ENCODE data around the gene FGFR4. TPM values are rescaled to one million over a fixed set of nuclear protein-coding genes. Genes with fewer than 3 reads are reported as not detected.

The FGFR4 gene
- total and polyA plus RNA-seq, 2 of the 8 experiments (the other 6 are each of a cell fraction or from before 2014, with no cell fraction given) = 61.4 to 88.4 TPM

DNA sequence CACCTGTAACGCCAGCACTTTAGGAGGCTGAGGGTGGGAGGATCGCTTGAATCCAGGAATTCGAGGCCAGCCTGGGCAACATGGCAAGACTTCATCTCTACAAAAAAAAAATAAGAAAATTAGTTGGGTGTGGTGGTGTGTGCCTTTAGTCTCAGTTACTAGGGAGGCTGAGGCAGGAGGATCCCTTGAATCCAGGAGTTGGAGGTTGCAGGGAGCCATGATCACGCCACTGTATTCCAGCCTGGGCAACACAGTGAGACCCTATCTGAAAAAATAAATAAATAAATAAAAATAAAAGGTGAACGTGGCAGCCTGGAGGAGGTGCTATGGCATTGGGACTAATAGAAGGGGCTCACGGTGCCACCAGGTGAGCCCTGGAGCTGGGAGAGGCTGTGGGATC is 7.1 kb downstream of the FGFR4 start:
- no peak overlapping the region for H2BK12ac ChIP-seq (ENCODE audit: low read depth, low read length)
- 92% methylated on average over 6 of the region's 6 CpGs; no CpG with 5 or more reads in 1 of the 2 experiments for WGBS, 2 experiments (ENCODE audit: extremely low coverage in 1 of 2, insufficient coverage in 1 of 2, insufficient read length in 1 of 2, insufficient replicate concordance in 2 of 2, low coverage in 1 of 2, low lambda C conversion rate in 2 of 2, missing lambda C conversion rate in 1 of 2)
- H2BK20ac ChIP-seq (ENCODE audit: low read length) = no peak overlapping the region
- H3K4me3 ChIP-seq (ENCODE audit: extremely low read depth in 1 of 4, insufficient read depth in 2 of 4, low read depth in 3 of 4, low read length in 4 of 4) = no peak overlapping the region
- H3K9ac ChIP-seq (replicated peaks in 1 of 4; ENCODE audit: extremely low read depth in 1 of 4, low read depth in 3 of 4, low read length in 3 of 4) = no peak overlapping the region
- CTCF ChIA-PET (ENCODE audit: partially characterized antibody) = interaction anchor here (1.1 to 11.9 kb wide), 6 partner anchors 10 to 26 kb away, joined by 3 to 161 read pairs (median 4); no protein-coding TSS in a partner anchor
- FAIRE-seq = no peak
- H3K23ac ChIP-seq (ENCODE audit: insufficient read length) = no peak overlapping the region
- H3K9me3 ChIP-seq (ENCODE audit: insufficient read depth in 2 of 2, low read depth in 1 of 2, low read length in 1 of 2) = no peaks in the 10 kb centered on the region
- no peak overlapping the region for H3K4ac ChIP-seq (replicated peaks; ENCODE audit: insufficient read length, low read depth, low read length)
- H3K79me2 ChIP-seq (ENCODE audit: control insufficient read depth in 1 of 2, insufficient read depth in 2 of 2, low read length in 2 of 2) = peaks cover 0 to 5% of the 10 kb centered on the region in 2 experiments; a peak in 1 of 4 replicates
- no peak overlapping the region for H2AFZ ChIP-seq (ENCODE audit: low read length)
- peaks cover 0 to 6% (median 4%) of the 10 kb centered on the region in 4 experiments; a peak in 4 of 7 replicates for H3K4me1 ChIP-seq (replicated peaks in 1 of 4; ENCODE audit: control insufficient read depth in 3 of 4, insufficient read depth in 4 of 4, low read length in 3 of 4)
- no peak overlapping the region for H4K91ac ChIP-seq (replicated peaks; ENCODE audit: insufficient read length, low read length)
- H2BK5ac ChIP-seq (ENCODE audit: low read depth, low read length) = no peak overlapping the region
- no peak overlapping the region for H2AK5ac ChIP-seq (ENCODE audit: low read depth, low read length)
- peaks cover 18 to 35% (median 26%) of the 10 kb centered on the region in 4 experiments; a peak in 7 of 8 replicates for H3K36me3 ChIP-seq (ENCODE audit: control insufficient read depth in 2 of 4, insufficient read depth in 4 of 4, low read length in 3 of 4)
- no peak overlapping the region for H2BK120ac ChIP-seq (replicated peaks; ENCODE audit: low read depth, low read length)
- no peak overlapping the region for H3K56ac ChIP-seq (replicated peaks; ENCODE audit: insufficient read length, low read depth, low read length)
- DNase-seq (ENCODE audit: low read depth in 1 of 2, low spot score in 2 of 2) = no peak
- no peak overlapping the region for H3K14ac ChIP-seq (ENCODE audit: insufficient read length)
- no peak overlapping the region for H3K27ac ChIP-seq (ENCODE audit: low read depth, low read length)
- H3K18ac ChIP-seq (ENCODE audit: extremely low read depth, low read length) = no peak overlapping the region
- H4K8ac ChIP-seq (ENCODE audit: extremely low read depth, insufficient read depth, low read length) = no peak overlapping the region
- no peaks in the 10 kb centered on the region for H3K27me3 ChIP-seq (replicated peaks in 1 of 4; ENCODE audit: control insufficient read depth in 3 of 4, extremely low read depth in 1 of 4, insufficient read depth in 3 of 4, low read length in 3 of 4)
- peaks cover 3 to 12% of the 10 kb centered on the region in 2 experiments for H4K20me1 ChIP-seq (replicated peaks in 1 of 2; ENCODE audit: control insufficient read depth in 1 of 2, insufficient read depth in 2 of 2, low read length in 2 of 2)
- no peak overlapping the region for H4K5ac ChIP-seq (ENCODE audit: insufficient read length, low read depth, low read length)
- H2BK15ac ChIP-seq (ENCODE audit: low read length) = no peak overlapping the region
- no peak overlapping the region for H3K4me2 ChIP-seq (ENCODE audit: insufficient read depth in 1 of 2, low read depth in 2 of 2, low read length in 2 of 2)
- POLR2A ChIA-PET (ENCODE audit: partially characterized antibody) = no interaction called here
- no peaks in the 10 kb centered on the region for H3K23me2 ChIP-seq (ENCODE audit: low read depth, low read length)
- peaks cover 8% of the 10 kb centered on the region for H3K79me1 ChIP-seq (ENCODE audit: low read depth, low read length)
- no peak for TF ChIP-seq KDM5A (IDR thresholded peaks at IDR 0.05; ENCODE audit: low read length)
- no peak for TF ChIP-seq TBP (IDR thresholded peaks at IDR 0.05; ENCODE audit: low read depth, low read length)
- TF ChIP-seq EZH2 (IDR thresholded peaks at IDR 0.05; ENCODE audit: low read depth, low read length, severe bottlenecking) = no peak
- TF ChIP-seq, protein P1, sequence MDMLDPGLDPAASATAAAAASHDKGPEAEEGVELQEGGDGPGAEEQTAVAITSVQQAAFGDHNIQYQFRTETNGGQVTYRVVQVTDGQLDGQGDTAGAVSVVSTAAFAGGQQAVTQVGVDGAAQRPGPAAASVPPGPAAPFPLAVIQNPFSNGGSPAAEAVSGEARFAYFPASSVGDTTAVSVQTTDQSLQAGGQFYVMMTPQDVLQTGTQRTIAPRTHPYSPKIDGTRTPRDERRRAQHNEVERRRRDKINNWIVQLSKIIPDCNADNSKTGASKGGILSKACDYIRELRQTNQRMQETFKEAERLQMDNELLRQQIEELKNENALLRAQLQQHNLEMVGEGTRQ (IDR thresholded peaks at IDR 0.05; ENCODE audit: low read length) = no peak
- no peak for TF ChIP-seq BCL11A (IDR thresholded peaks at IDR 0.05; ENCODE audit: low read depth in 2 of 2, low read length in 2 of 2)
- TF ChIP-seq GABPA (IDR thresholded peaks at IDR 0.05; ENCODE audit: borderline replicate concordance, insufficient read depth, low read length) = no peak
- no peak for TF ChIP-seq EGR1 (IDR thresholded peaks at IDR 0.05; ENCODE audit: borderline replicate concordance, low read depth, low read length)
- no peak for TF ChIP-seq MAFK (IDR thresholded peaks at IDR 0.05; ENCODE audit: low read depth, low read length)
- no peak for TF ChIP-seq POU5F1 (IDR thresholded peaks at IDR 0.05; ENCODE audit: low read depth, low read length)
- TF ChIP-seq SIX5 (IDR thresholded peaks at IDR 0.05; ENCODE audit: low read depth, low read length) = no peak
- no peak for TF ChIP-seq POLR2A (IDR thresholded peaks at IDR 0.05; ENCODE audit: control extremely low read depth in 1 of 2, low read depth in 2 of 2, low read length in 2 of 2)
- TF ChIP-seq GTF2F1 (IDR thresholded peaks at IDR 0.05; ENCODE audit: borderline replicate concordance, low read depth, low read length) = no peak
- TF ChIP-seq TCF12 (IDR thresholded peaks at IDR 0.05; ENCODE audit: low read depth, low read length) = no peak
- no peak for TF ChIP-seq CBX8 (IDR thresholded peaks at IDR 0.05; ENCODE audit: borderline replicate concordance, low read depth, low read length)
- TF ChIP-seq CHD1 (IDR thresholded peaks at IDR 0.05; ENCODE audit: low read depth, low read length) = no peak
